Nephron (organoid): ENCODE measurements around the gene DYSF.

Experiments
- H3K27ac Mint-ChIP-seq, 3 experiments: 2 replicates each; pipeline ENCODE4 v1.8.0; 2020; ENCODE audit warnings: mixed read lengths in 3 of 3, mild to moderate bottlenecking in 2 of 3, moderate library complexity in 1 of 3
- H3K27me3 Mint-ChIP-seq: 2 replicates; pipeline ENCODE4 v1.8.0; 2021; ENCODE audit warnings: low read depth, mild to moderate bottlenecking, moderate library complexity, mixed read lengths
- H3K36me3 Mint-ChIP-seq: 2 replicates; pipeline ENCODE4 v1.8.0; 2020; ENCODE audit warnings: low read depth, mixed read lengths
- H3K4me1 Mint-ChIP-seq: 2 replicates; pipeline ENCODE4 v1.8.0; 2020; ENCODE audit warnings: mixed read lengths
- H3K4me3 Mint-ChIP-seq, 3 experiments: 2 replicates each; pipeline ENCODE4 v1.8.0; 2020; ENCODE audit warnings: mild to moderate bottlenecking in 3 of 3, mixed read lengths in 3 of 3, moderate library complexity in 2 of 3
- H3K9me3 Mint-ChIP-seq: 2 replicates; pipeline ENCODE4 v1.8.0; 2020; ENCODE audit warnings: mixed read lengths
- TF ChIP-seq, protein P1 (sequence below), 3 experiments: fragments of 200-600 bp; sonication (generic); IDR thresholded peaks; one replicate each; pipeline ENCODE4 v1.5.0; 2021; ENCODE audit warnings: antibody characterized with exemption in 3 of 3; ENCODE audit not compliant: unreplicated experiment in 3 of 3

Gene DYSF

GRCh38 chr2:71507476-71507875 lies 54.1 kb downstream of the DYSF start:
- Mint-ChIP-seq H3K27ac (no peak overlapping the region), H3K4me1 (peaks cover 32% of the 10 kb centered on the region), H3K27me3 (peaks cover 19% of the 10 kb centered on the region), H3K36me3 (no peaks in the 10 kb centered on the region), H3K4me3 (no peak overlapping the region), H3K9me3 (no peaks in the 10 kb centered on the region)
- TF ChIP-seq, protein P1, sequence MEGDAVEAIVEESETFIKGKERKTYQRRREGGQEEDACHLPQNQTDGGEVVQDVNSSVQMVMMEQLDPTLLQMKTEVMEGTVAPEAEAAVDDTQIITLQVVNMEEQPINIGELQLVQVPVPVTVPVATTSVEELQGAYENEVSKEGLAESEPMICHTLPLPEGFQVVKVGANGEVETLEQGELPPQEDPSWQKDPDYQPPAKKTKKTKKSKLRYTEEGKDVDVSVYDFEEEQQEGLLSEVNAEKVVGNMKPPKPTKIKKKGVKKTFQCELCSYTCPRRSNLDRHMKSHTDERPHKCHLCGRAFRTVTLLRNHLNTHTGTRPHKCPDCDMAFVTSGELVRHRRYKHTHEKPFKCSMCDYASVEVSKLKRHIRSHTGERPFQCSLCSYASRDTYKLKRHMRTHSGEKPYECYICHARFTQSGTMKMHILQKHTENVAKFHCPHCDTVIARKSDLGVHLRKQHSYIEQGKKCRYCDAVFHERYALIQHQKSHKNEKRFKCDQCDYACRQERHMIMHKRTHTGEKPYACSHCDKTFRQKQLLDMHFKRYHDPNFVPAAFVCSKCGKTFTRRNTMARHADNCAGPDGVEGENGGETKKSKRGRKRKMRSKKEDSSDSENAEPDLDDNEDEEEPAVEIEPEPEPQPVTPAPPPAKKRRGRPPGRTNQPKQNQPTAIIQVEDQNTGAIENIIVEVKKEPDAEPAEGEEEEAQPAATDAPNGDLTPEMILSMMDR (IDR thresholded peaks at IDR 0.05; ENCODE audit: unreplicated experiment in 3 of 3) = no peak

DNA sequence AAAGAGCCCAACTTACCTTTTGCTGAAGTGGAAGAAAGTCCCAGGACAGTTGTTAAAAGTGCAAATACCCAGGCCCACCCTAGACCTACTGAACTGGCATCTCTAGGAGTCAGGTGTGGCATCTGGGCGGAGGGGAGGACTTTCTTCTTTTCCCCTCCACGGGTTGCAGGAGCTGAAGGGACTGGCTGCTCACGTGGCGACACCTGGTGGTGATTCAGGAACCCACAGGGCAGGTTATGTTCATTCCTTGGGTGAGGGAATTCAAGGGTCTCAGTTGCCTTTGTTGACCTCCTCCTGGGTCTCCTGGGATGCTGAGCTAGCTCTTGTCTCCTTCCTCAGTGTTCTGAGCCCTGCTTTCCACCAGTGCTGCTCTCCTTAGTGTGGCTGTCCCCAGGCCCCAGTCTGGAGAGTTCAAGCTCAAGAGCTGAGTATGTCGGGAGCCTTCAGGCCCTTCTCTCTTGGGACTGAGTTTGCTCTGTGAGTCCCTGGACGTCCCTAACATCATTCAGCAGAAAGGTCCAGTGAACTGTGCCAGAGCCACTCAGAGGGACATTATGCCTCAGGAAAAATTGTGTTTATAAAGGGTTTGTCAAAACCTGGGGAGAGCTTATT lies 56.9 kb downstream of the DYSF start:
- H3K9me3 Mint-ChIP-seq = no peaks in the 10 kb centered on the region
- no peak overlapping the region for H3K4me3 Mint-ChIP-seq
- H3K4me1 Mint-ChIP-seq = peaks cover 17% of the 10 kb centered on the region
- no peaks in the 10 kb centered on the region for H3K36me3 Mint-ChIP-seq
- TF ChIP-seq, protein P1 (IDR thresholded peaks at IDR 0.05; ENCODE audit: unreplicated experiment in 3 of 3) = peak; percentile 81 to 89 (median 82)
- no peak overlapping the region for H3K27ac Mint-ChIP-seq
- peaks cover 22% of the 10 kb centered on the region for H3K27me3 Mint-ChIP-seq

DNA sequence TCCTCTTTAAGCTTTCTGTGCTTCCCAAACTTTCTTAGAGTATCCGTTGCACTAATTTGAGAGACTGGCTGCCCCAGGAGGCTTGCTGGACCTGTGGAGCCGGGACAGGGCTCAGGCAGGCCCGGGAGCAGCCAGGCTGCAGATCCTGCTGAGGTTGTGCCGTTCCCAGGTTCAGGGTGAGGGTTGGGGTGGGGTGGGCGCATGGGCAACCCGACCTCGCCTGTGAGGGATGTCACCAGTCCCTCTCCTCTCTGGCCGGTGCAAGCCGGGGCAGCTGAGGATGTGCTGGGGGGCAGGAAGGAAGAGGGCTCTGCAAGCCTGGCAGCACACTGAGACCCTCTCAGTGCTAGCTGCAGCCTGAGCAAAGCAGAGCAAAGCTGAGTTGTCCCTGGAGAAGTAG lies 57.6 kb downstream of the DYSF start:
- TF ChIP-seq, protein P1 (IDR thresholded peaks at IDR 0.05; ENCODE audit: unreplicated experiment in 3 of 3) = no peak
- no peaks in the 10 kb centered on the region for H3K9me3 Mint-ChIP-seq
- H3K4me3 Mint-ChIP-seq = no peak overlapping the region
- H3K27ac Mint-ChIP-seq = no peak overlapping the region
- H3K27me3 Mint-ChIP-seq = peaks cover 19% of the 10 kb centered on the region
- no peaks in the 10 kb centered on the region for H3K36me3 Mint-ChIP-seq
- H3K4me1 Mint-ChIP-seq = peaks cover 10% of the 10 kb centered on the region

DNA sequence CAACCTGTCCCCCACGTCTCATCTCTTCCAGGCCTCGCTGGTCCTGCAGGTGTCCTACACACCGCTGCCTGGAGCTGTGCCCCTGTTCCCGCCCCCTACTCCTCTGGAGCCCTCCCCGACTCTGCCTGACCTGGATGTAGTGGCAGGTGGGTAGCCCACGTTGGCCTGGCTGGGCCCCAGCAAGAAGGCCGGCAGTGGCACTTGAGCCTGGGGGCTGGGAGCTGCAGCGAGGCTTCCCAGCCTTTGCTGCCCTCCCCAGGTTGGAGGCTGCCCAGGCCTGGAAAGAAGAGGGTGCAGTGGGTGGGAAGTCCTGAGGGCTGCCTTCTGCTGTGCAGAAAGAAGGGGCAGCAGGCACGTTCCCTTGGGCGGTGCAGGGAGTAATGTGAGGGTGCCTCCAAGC lies 58.4 kb downstream of the DYSF start:
- TF ChIP-seq, protein P1 (IDR thresholded peaks at IDR 0.05; ENCODE audit: unreplicated experiment in 3 of 3) = no peak
- H3K9me3 Mint-ChIP-seq = no peaks in the 10 kb centered on the region

GRCh38 chr2:71512386-71512785 lies 59.0 kb downstream of the DYSF start:
- no peak overlapping the region for H3K4me3 Mint-ChIP-seq
- H3K36me3 Mint-ChIP-seq = no peaks in the 10 kb centered on the region

More for the DNA sequence above, 58.4 kb downstream of the DYSF start:
- Mint-ChIP-seq H3K4me3 (no peak overlapping the region), H3K27me3 (peaks cover 17% of the 10 kb centered on the region), H3K36me3 (no peaks in the 10 kb centered on the region), H3K4me1 (peaks cover 8% of the 10 kb centered on the region), H3K27ac (no peak overlapping the region)

More at GRCh38 chr2:71512386-71512785, 59.0 kb downstream of the DYSF start:
- TF ChIP-seq, protein P1 (IDR thresholded peaks at IDR 0.05; ENCODE audit: unreplicated experiment in 3 of 3) = no peak
- Mint-ChIP-seq H3K4me1 (peaks cover 4% of the 10 kb centered on the region), H3K9me3 (no peaks in the 10 kb centered on the region), H3K27me3 (peaks cover 17% of the 10 kb centered on the region), H3K27ac (no peak overlapping the region)
